Hematopoietic multipotent progenitor cell treated with erythropoietin and hydrocortisone succinate and interleukin-3 and kit ligand, for 15 days (in vitro differentiated cells): ENCODE data around the gene EBLN2.

Experiments
- DNase-seq: peaks from one replicate; pipeline ENCODE4 v3.0.0-alpha.2; 2015; ENCODE audit warnings: low spot score

Gene EBLN2

GRCh38 chr3:73107676-73108187, 46.3 kb downstream of the EBLN2 start:
- no peak for DNase-seq

DNA sequence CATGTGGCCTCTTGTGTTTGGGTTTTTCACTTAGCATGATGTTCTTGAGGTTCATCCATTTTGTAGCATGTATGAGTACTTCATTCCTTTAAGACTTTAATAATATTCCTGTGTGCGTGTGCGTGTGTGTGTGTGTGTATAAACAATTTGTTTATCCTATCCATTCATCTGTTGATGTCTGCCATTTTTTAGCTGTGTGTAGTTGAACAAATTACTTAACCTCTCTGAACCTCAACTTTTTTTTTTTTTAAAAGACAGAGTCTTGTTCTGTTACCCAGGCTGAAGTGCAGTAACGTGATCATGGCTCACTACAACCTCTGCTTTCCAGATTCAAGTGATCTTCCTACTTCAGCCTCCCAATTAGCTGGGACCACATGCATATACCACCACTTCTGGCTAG, 47.3 kb downstream of the EBLN2 start:
- DNase-seq = no peak

GRCh38 chr3:73110530-73110929, 49.1 kb downstream of the EBLN2 start:
- DNase-seq = no peak
